COR-L47 (cell line): ENCODE results near the gene PARD3B.

Source experiments
- DNase-seq: peaks from one replicate; lab custom pipeline; 2025; lab: John Stamatoyannopoulos, UW

PARD3B gene

GRCh38 chr2:205566606-205567168 is 1021.4 kb downstream of the PARD3B start:
- DNase-seq = no peak

- no peak for DNase-seq
Measured at GRCh38 chr2:205568620-205569019, 1023.3 kb downstream of the PARD3B start.

GRCh38 chr2:205570648-205571047 is 1025.4 kb downstream of the PARD3B start:
- DNase-seq = no peak

GRCh38 chr2:205571360-205571959 is 1026.2 kb downstream of the PARD3B start:
- DNase-seq = no peak

- DNase-seq = no peak
Measured at GRCh38 chr2:205574001-205574400, 1028.7 kb downstream of the PARD3B start.

GRCh38 chr2:205579335-205579734 is 1034.1 kb downstream of the PARD3B start:
- DNase-seq = no peak

- DNase-seq = no peak
Measured at GRCh38 chr2:205580212-205580987, 1035.1 kb downstream of the PARD3B start.

- no peak for DNase-seq
Measured at GRCh38 chr2:205582366-205582765, 1037.1 kb downstream of the PARD3B start.

- DNase-seq = no peak
Measured at GRCh38 chr2:205585449-205586383, 1040.4 kb downstream of the PARD3B start.

GRCh38 chr2:205586626-205587025 is 1041.4 kb downstream of the PARD3B start:
- no peak for DNase-seq

- peak; percentile 26 for DNase-seq
Measured at GRCh38 chr2:205589479-205589878, 1044.2 kb downstream of the PARD3B start.

GRCh38 chr2:205590759-205591158 is 1045.5 kb downstream of the PARD3B start:
- DNase-seq = no peak

- no peak for DNase-seq
Measured at GRCh38 chr2:205593891-205594290, 1048.6 kb downstream of the PARD3B start.

- DNase-seq = no peak
Measured at GRCh38 chr2:205596581-205596980, 1051.3 kb downstream of the PARD3B start.

- no peak for DNase-seq
Measured at GRCh38 chr2:205605638-205606304, 1060.5 kb downstream of the PARD3B start.

GRCh38 chr2:205607146-205607545 is 1061.9 kb downstream of the PARD3B start:
- no peak for DNase-seq

GRCh38 chr2:205609113-205609512 is 1063.8 kb downstream of the PARD3B start:
- no peak for DNase-seq

GRCh38 chr2:205610437-205610836 is 1065.2 kb downstream of the PARD3B start:
- DNase-seq = no peak

GRCh38 chr2:205612636-205613035 is 1067.4 kb downstream of the PARD3B start:
- no peak for DNase-seq

GRCh38 chr2:205613970-205614559 is 1068.8 kb downstream of the PARD3B start:
- DNase-seq = no peak

- no peak for DNase-seq
Measured at GRCh38 chr2:205614965-205615364, 1069.7 kb downstream of the PARD3B start.
